Lung (tissue), 12 donors: Measurements from ENCODE around the gene PCDHGA8. TPM values are rescaled to one million over a fixed set of nuclear protein-coding genes. Genes with fewer than 3 reads are reported as not detected.

Experiments
- ATAC-seq: fragments of 200-7000 bp; cut with Tn5 transposase; one replicate; pipeline ENCODE4 v1.9.1; 2020; ENCODE audit warnings: moderate number of reproducible peaks; ENCODE audit not compliant: insufficient read depth, low FRiP score
- DNase-seq, 3 donors: peaks; one replicate each; pipeline ENCODE4 v3.0.0-alpha.2; 2013 to 2017
- H3K27ac ChIP-seq, 2 donors: one replicate each; pipeline ENCODE4 v1.5.1; 2013; ENCODE audit warnings: mild to moderate bottlenecking in 2 of 2, moderate library complexity in 2 of 2, control low read depth in 1 of 2, inconsistent platforms in 1 of 2, low read depth in 1 of 2, low read length in 1 of 2
- H3K27me3 ChIP-seq, 3 donors: one replicate each; pipeline ENCODE4 v1.5.1; 2013; ENCODE audit warnings: low read length in 2 of 3; ENCODE audit not compliant: control insufficient read depth in 3 of 3, insufficient read depth in 3 of 3
- H3K36me3 ChIP-seq, 4 donors: one replicate each; pipeline ENCODE4 v1.5.1; 2013; ENCODE audit warnings: low read length in 4 of 4, mild to moderate bottlenecking in 1 of 4, moderate library complexity in 1 of 4; ENCODE audit not compliant: control insufficient read depth in 4 of 4, insufficient read depth in 4 of 4
- H3K4me1 ChIP-seq, 5 donors: one replicate each; pipeline ENCODE4 v1.5.1; 2013; ENCODE audit warnings: low read length in 5 of 5, mild to moderate bottlenecking in 2 of 5, moderate library complexity in 1 of 5; ENCODE audit not compliant: control insufficient read depth in 5 of 5, insufficient read depth in 5 of 5
- H3K4me3 ChIP-seq: one replicate; pipeline ENCODE4 v1.5.1; 2013; ENCODE audit warnings: mild to moderate bottlenecking, control low read depth, moderate library complexity
- H3K9ac ChIP-seq, 2 donors: one replicate each; pipeline ENCODE4 v1.5.1; 2013; ENCODE audit warnings: low read length in 2 of 2, control low read depth in 1 of 2; ENCODE audit not compliant: insufficient read depth in 1 of 2
- H3K9me3 ChIP-seq, 4 donors: one replicate each; pipeline ENCODE4 v1.5.1; 2013; ENCODE audit warnings: low read length in 3 of 4, mild to moderate bottlenecking in 1 of 4, moderate library complexity in 1 of 4; ENCODE audit not compliant: control insufficient read depth in 4 of 4, insufficient read depth in 3 of 4
- WGBS, 2 donors: extraction: QIAGEN DNeasy Blood & Tissue Kit; methylation state at CpG; one replicate each; pipeline ENCODE4 v1.1.7; 2013; 5-methylcytosine and 5-hydroxymethylcytosine counted together
- polyA plus RNA-seq, 2 donors: library from polyadenylated mRNA; stranded (reverse); fragments of 200-250 nt; gene quantifications; one replicate each; pipeline ENCODE4 v1.2.1, GENCODE V29; 2013
- total RNA-seq, 2 donors: library from RNA; depleted of rRNA in 1 of 2; stranded (reverse); fragments of >200 nt in 1 of 2; gene quantifications; one replicate each; pipeline ENCODE4 v1.2.1, GENCODE V29; 2014 to 2021
- TF ChIP-seq, protein P1 (sequence below): IDR thresholded peaks from 2 replicates; pipeline ENCODE4 v1.5.1; 2012; ENCODE audit warnings: mild to moderate bottlenecking; ENCODE audit errors: control extremely low read depth, extremely low read depth
- donor health status: control.
- donor health status: control.
- donor health status: Bipolar disorder and iron deficiency.
- donor health status: healthy.
- donor health status: DM: yes; HTN: yes; CAD: no.

The PCDHGA8 gene
- total and polyA plus RNA-seq, 4 donors: 0.06 to 7.3 (median 1.1) TPM

DNA sequence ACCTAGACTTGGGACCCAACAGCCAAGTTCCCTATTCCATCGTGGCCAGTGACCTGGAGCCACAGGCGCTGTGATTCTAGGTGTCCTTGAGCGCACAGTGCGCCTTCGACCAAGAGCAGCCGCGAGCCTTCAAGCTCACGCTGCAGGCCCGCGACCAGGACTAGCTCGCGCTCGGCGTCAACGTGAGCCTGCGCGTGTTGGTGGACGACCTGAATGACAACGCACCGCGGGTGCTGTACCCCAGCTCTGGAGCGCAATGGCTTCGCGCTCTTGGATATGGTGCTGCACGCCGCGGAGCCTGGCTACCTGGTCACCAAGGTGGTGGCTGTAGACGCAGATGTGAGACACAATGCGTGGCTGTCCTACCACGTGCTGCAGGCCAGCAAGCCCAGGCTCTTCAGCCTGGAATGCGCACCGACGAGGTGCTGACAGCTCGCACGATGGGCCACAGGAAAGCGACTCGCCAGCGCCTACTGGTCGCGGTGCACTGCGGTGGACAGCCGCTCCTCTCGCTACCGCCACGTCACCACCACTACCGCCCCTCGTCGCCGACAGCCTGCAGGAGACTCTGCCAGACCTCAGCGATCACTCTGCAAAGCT lies 49.2 kb downstream of the PCDHGA8 start:
- Histone ChIP-seq H3K27me3 (no peaks in the 10 kb centered on the region), H3K36me3 (peaks cover 0 to 18% (median 2%) of the 10 kb centered on the region in 4 donors), H3K4me3 (no peak overlapping the region), H3K4me1 (no peaks in the 10 kb centered on the region), H3K9ac (no peak overlapping the region), H3K27ac (no peak overlapping the region), H3K9me3 (peaks cover 9 to 23% (median 16%) of the 10 kb centered on the region in 4 donors)
- WGBS, 2 donors: 51 to 58% methylated on average over 50 of the region's 50 CpGs
- TF ChIP-seq, protein P1, sequence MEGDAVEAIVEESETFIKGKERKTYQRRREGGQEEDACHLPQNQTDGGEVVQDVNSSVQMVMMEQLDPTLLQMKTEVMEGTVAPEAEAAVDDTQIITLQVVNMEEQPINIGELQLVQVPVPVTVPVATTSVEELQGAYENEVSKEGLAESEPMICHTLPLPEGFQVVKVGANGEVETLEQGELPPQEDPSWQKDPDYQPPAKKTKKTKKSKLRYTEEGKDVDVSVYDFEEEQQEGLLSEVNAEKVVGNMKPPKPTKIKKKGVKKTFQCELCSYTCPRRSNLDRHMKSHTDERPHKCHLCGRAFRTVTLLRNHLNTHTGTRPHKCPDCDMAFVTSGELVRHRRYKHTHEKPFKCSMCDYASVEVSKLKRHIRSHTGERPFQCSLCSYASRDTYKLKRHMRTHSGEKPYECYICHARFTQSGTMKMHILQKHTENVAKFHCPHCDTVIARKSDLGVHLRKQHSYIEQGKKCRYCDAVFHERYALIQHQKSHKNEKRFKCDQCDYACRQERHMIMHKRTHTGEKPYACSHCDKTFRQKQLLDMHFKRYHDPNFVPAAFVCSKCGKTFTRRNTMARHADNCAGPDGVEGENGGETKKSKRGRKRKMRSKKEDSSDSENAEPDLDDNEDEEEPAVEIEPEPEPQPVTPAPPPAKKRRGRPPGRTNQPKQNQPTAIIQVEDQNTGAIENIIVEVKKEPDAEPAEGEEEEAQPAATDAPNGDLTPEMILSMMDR: no peak
- ATAC-seq (no peak), DNase-seq (no peak)

Other genes starting within 250 kb of the PCDHGA8 start
Only the 30 nearest of the 37 such genes appear.
- 1 to 10 TPM; 1.8 to 3.1 TPM for gene PCDHB9, start 205.5 kb upstream of the PCDHGA8 start, total RNA-seq
- under 1 TPM; 0.37 to 0.38 TPM for gene PCDHB9, start 205.5 kb upstream of the PCDHGA8 start, polyA plus RNA-seq
- gene PCDHB10, start 200.3 kb upstream of the PCDHGA8 start, total RNA-seq: 1 to 10 TPM; 1.9 to 6.3 TPM
- under 1 TPM; 0.53 to 0.63 TPM for gene PCDHB10, start 200.3 kb upstream of the PCDHGA8 start, polyA plus RNA-seq
- 1 to 10 TPM; 2.2 to 9.6 TPM for gene PCDHB11, start 193.0 kb upstream of the PCDHGA8 start, total RNA-seq
- gene PCDHB11, start 193.0 kb upstream of the PCDHGA8 start, polyA plus RNA-seq: under 1 TPM; 0.44 to 0.53 TPM
- 10 to 100 TPM in 1 of 2 donors, 1 to 10 TPM in 1; 2.8 to 10.1 TPM for gene PCDHB12, start 183.9 kb upstream of the PCDHGA8 start, total RNA-seq
- gene PCDHB12, start 183.9 kb upstream of the PCDHGA8 start, polyA plus RNA-seq: under 1 TPM; 0.47 to 0.71 TPM
- gene PCDHB13, start 178.7 kb upstream of the PCDHGA8 start, total RNA-seq: 1 to 10 TPM; 3.3 to 7.7 TPM
- gene PCDHB13, start 178.7 kb upstream of the PCDHGA8 start, polyA plus RNA-seq: under 1 TPM; 0.58 to 0.59 TPM
- gene PCDHB14, start 169.3 kb upstream of the PCDHGA8 start, total RNA-seq: 10 to 100 TPM in 1 of 2 donors, 1 to 10 TPM in 1; 2.8 to 10.6 TPM
- 1 to 10 TPM in 1 of 2 donors, under 1 TPM in 1; 0.67 to 1.2 TPM for gene PCDHB14, start 169.3 kb upstream of the PCDHGA8 start, polyA plus RNA-seq
- gene PCDHB15, start 147.2 kb upstream of the PCDHGA8 start, total RNA-seq: 1 to 10 TPM; 3.2 to 8.0 TPM
- gene PCDHB15, start 147.2 kb upstream of the PCDHGA8 start, polyA plus RNA-seq: 1 to 10 TPM; 1.4 to 1.8 TPM
- gene SLC25A2, start 88.6 kb upstream of the PCDHGA8 start, total RNA-seq: under 1 TPM; 0.17 to 0.83 TPM
- under 1 TPM; 0.05 to 0.22 TPM for gene SLC25A2, start 88.6 kb upstream of the PCDHGA8 start, polyA plus RNA-seq
- 10 to 100 TPM; 51.4 to 97.1 TPM for gene TAF7, start 71.8 kb upstream of the PCDHGA8 start, total RNA-seq
- gene TAF7, start 71.8 kb upstream of the PCDHGA8 start, polyA plus RNA-seq: 10 to 100 TPM; 29.9 to 76.2 TPM
- under 1 TPM; 0.57 to 0.71 TPM for gene PCDHGA1, start 62.1 kb upstream of the PCDHGA8 start, total RNA-seq
- gene PCDHGA1, start 62.1 kb upstream of the PCDHGA8 start, polyA plus RNA-seq: under 1 TPM; 0.15 to 0.16 TPM
- gene PCDHGA2, start 53.9 kb upstream of the PCDHGA8 start, total RNA-seq: 1 to 10 TPM; 5.5 to 7.7 TPM
- gene PCDHGA2, start 53.9 kb upstream of the PCDHGA8 start, polyA plus RNA-seq: 1 to 10 TPM in 1 of 2 donors, under 1 TPM in 1; 0.39 to 1.1 TPM
- gene PCDHGA3, start 48.8 kb upstream of the PCDHGA8 start, total RNA-seq: 1 to 10 TPM; 2.1 to 5.1 TPM
- gene PCDHGA3, start 48.8 kb upstream of the PCDHGA8 start, polyA plus RNA-seq: under 1 TPM; 0.26 to 0.45 TPM
- gene PCDHGB1, start 42.5 kb upstream of the PCDHGA8 start, total RNA-seq: 1 to 10 TPM; 2.4 to 8.4 TPM
- under 1 TPM; 0.17 to 0.20 TPM for gene PCDHGB1, start 42.5 kb upstream of the PCDHGA8 start, polyA plus RNA-seq
- gene PCDHGA4, start 37.6 kb upstream of the PCDHGA8 start, total RNA-seq: 1 to 10 TPM; 4.6 to 7.0 TPM
- under 1 TPM; 0.35 to 0.48 TPM for gene PCDHGA4, start 37.6 kb upstream of the PCDHGA8 start, polyA plus RNA-seq
- gene PCDHGB2, start 32.6 kb upstream of the PCDHGA8 start, total RNA-seq: 10 to 100 TPM in 1 of 2 donors, 1 to 10 TPM in 1; 4.6 to 10.1 TPM
- under 1 TPM; 0.28 to 0.48 TPM for gene PCDHGB2, start 32.6 kb upstream of the PCDHGA8 start, polyA plus RNA-seq
- gene PCDHGA5, start 28.5 kb upstream of the PCDHGA8 start, total RNA-seq: 1 to 10 TPM; 2.9 to 9.3 TPM
- under 1 TPM; 0.31 to 0.32 TPM for gene PCDHGA5, start 28.5 kb upstream of the PCDHGA8 start, polyA plus RNA-seq
- 1 to 10 TPM; 3.2 to 7.9 TPM for gene PCDHGB3, start 22.4 kb upstream of the PCDHGA8 start, total RNA-seq
- under 1 TPM; 0.18 to 0.24 TPM for gene PCDHGB3, start 22.4 kb upstream of the PCDHGA8 start, polyA plus RNA-seq
- gene PCDHGA6, start 18.7 kb upstream of the PCDHGA8 start, total RNA-seq: 1 to 10 TPM; 4.9 to 8.5 TPM
- gene PCDHGA6, start 18.7 kb upstream of the PCDHGA8 start, polyA plus RNA-seq: under 1 TPM; 0.59 to 0.96 TPM
- 1 to 10 TPM; 2.9 to 6.3 TPM for gene PCDHGA7, start 9.9 kb upstream of the PCDHGA8 start, total RNA-seq
- under 1 TPM; 0.23 to 0.30 TPM for gene PCDHGA7, start 9.9 kb upstream of the PCDHGA8 start, polyA plus RNA-seq
- 10 to 100 TPM in 1 of 2 donors, 1 to 10 TPM in 1; 6.9 to 12.1 TPM for gene PCDHGB4, start 4.9 kb upstream of the PCDHGA8 start, total RNA-seq
- gene PCDHGB4, start 4.9 kb upstream of the PCDHGA8 start, polyA plus RNA-seq: 1 to 10 TPM in 1 of 2 donors, under 1 TPM in 1; 0.31 to 1.0 TPM
- 10 to 100 TPM in 1 of 2 donors, 1 to 10 TPM in 1; 10.0 to 14.3 TPM for gene PCDHGB5, start 5.3 kb downstream of the PCDHGA8 start, total RNA-seq
- 1 to 10 TPM; 1.2 to 2.5 TPM for gene PCDHGB5, start 5.3 kb downstream of the PCDHGA8 start, polyA plus RNA-seq
- 10 to 100 TPM in 1 of 2 donors, 1 to 10 TPM in 1; 4.8 to 13.8 TPM for gene PCDHGA9, start 10.1 kb downstream of the PCDHGA8 start, total RNA-seq
- gene PCDHGA9, start 10.1 kb downstream of the PCDHGA8 start, polyA plus RNA-seq: under 1 TPM; 0.59 to 0.90 TPM
- 10 to 100 TPM in 1 of 2 donors, 1 to 10 TPM in 1; 6.1 to 11.6 TPM for gene PCDHGB6, start 15.4 kb downstream of the PCDHGA8 start, total RNA-seq
- gene PCDHGB6, start 15.4 kb downstream of the PCDHGA8 start, polyA plus RNA-seq: 1 to 10 TPM; 1.1 to 2.2 TPM
- 10 to 100 TPM in 1 of 2 donors, 1 to 10 TPM in 1; 5.7 to 12.9 TPM for gene PCDHGA10, start 20.4 kb downstream of the PCDHGA8 start, total RNA-seq
- under 1 TPM; 0.89 to 0.96 TPM for gene PCDHGA10, start 20.4 kb downstream of the PCDHGA8 start, polyA plus RNA-seq
- gene PCDHGB7, start 25.0 kb downstream of the PCDHGA8 start, total RNA-seq: 10 to 100 TPM; 16.6 to 18.1 TPM
- 1 to 10 TPM; 1.6 to 4.7 TPM for gene PCDHGB7, start 25.0 kb downstream of the PCDHGA8 start, polyA plus RNA-seq
- 10 to 100 TPM in 1 of 2 donors, 1 to 10 TPM in 1; 3.8 to 11.1 TPM for gene PCDHGA11, start 28.4 kb downstream of the PCDHGA8 start, total RNA-seq
- under 1 TPM; 0.65 to 0.81 TPM for gene PCDHGA11, start 28.4 kb downstream of the PCDHGA8 start, polyA plus RNA-seq
- 1 to 10 TPM; 5.6 to 7.9 TPM for gene PCDHGA12, start 37.9 kb downstream of the PCDHGA8 start, total RNA-seq
- gene PCDHGA12, start 37.9 kb downstream of the PCDHGA8 start, polyA plus RNA-seq: 1 to 10 TPM; 1.2 to 1.6 TPM
- 100 to 1,000 TPM in 1 of 2 donors, 10 to 100 TPM in 1; 63.9 to 116 TPM for gene PCDHGC3, start 83.3 kb downstream of the PCDHGA8 start, total RNA-seq
- gene PCDHGC3, start 83.3 kb downstream of the PCDHGA8 start, polyA plus RNA-seq: 10 to 100 TPM; 44.8 to 73.4 TPM
- gene PCDHGC4, start 92.4 kb downstream of the PCDHGA8 start, total RNA-seq: 1 to 10 TPM; 3.1 to 8.7 TPM
- under 1 TPM; 0.08 to 0.24 TPM for gene PCDHGC4, start 92.4 kb downstream of the PCDHGA8 start, polyA plus RNA-seq
- gene PCDHGC5, start 96.4 kb downstream of the PCDHGA8 start, total RNA-seq: 1 to 10 TPM; 2.7 to 5.1 TPM
- under 1 TPM; 0.14 to 0.39 TPM for gene PCDHGC5, start 96.4 kb downstream of the PCDHGA8 start, polyA plus RNA-seq